VCaP (cell line): Measurements from ENCODE around the gene LRRC1.
A peak's percentile ranks its signal among the peaks of the same experiment; 100 is the strongest.

ENCODE experiments used
- H3K27ac ChIP-seq: fragments of 450-650 bp; 2 replicates; pipeline ENCODE4 v1.5.1; 2017
- CTCF ChIP-seq: fragments of 450-650 bp; conservative IDR thresholded peaks from 2 replicates; pipeline ENCODE4 v1.5.1; 2017; ENCODE audit warnings: mild to moderate bottlenecking, moderate library complexity

LRRC1 gene

GRCh38 chr6:53794720-53795339 lies at the start of gene LRRC1:
Gene LRRC1, plus strand, starts transcription at chr6:53795005. Its CDS starts 252 bp downstream, at chr6:53795257.
- peak within 1 kb of the TSS; percentile 82 for H3K27ac ChIP-seq
- no peak for TF ChIP-seq CTCF

- peak overlapping the region; percentile 24; the same call in 1 of the 2 replicates for H3K27ac ChIP-seq
These were observed 48.2 kb upstream of the LRRC1 start for GRCh38 chr6:53746442-53747103.

DNA sequence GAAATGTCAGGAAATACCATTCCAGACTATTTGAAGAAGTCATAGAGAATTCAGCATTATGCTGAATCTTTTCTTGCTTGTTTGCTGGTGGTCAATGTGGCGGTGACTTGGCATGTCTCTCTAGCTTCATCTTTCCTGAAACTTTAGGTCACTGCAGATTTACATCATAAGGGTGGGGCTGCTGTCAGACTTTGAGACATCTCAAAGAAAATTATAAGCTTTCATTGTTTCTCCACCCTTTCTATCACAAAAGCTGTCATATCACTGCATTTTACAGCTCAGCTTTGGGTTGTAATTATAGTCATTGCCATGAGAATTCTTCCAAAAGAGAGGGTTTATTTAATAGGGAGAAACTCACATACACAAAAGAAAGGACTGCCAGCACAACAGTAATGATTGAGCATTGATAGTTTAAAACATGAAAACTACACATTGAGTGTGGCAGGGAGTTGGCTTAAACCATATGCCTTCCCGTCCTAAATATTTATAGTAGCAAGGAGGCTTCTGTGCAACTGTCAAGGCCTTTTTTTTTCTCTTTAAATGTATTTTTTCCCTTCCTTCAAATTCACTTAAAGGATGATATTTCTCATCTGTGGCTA lies 44.7 kb upstream of the LRRC1 start:
- no peak for TF ChIP-seq CTCF

More at GRCh38 chr6:53746442-53747103, 48.2 kb upstream of the LRRC1 start:
- TF ChIP-seq CTCF: no peak

GRCh38 chr6:53751417-53751816 lies 43.4 kb upstream of the LRRC1 start:
- no peak overlapping the region for H3K27ac ChIP-seq
- no peak for TF ChIP-seq CTCF

More for the DNA sequence above, 44.7 kb upstream of the LRRC1 start:
- no peak overlapping the region for H3K27ac ChIP-seq

- no peak overlapping the region for H3K27ac ChIP-seq
- no peak for TF ChIP-seq CTCF
These were observed 42.4 kb upstream of the LRRC1 start for GRCh38 chr6:53752440-53752839.

DNA sequence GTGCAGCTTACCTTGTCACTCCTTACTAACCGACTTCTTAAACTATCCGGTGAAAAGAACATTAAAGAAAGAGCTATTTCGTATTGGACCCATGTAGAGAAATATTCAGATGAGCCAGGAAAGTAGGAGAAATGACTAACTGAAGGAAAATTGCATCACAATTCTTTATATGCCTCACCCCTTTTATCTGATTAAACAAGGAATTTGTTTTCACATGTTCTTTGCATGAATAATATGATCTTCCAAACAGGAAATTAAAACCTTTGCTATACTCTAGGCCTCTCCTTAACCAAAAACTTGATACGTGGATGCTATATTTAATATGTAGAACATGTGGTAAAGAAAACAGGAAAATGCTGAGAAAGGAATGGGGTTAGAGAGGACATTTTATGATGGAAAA lies 41.9 kb upstream of the LRRC1 start:
- no peak overlapping the region for H3K27ac ChIP-seq
- no peak for TF ChIP-seq CTCF

GRCh38 chr6:53754330-53754729 lies 40.5 kb upstream of the LRRC1 start:
- H3K27ac ChIP-seq: no peak overlapping the region
- TF ChIP-seq CTCF: no peak
